ENCODE data around the gene WWOX.

WWOX gene

DNA sequence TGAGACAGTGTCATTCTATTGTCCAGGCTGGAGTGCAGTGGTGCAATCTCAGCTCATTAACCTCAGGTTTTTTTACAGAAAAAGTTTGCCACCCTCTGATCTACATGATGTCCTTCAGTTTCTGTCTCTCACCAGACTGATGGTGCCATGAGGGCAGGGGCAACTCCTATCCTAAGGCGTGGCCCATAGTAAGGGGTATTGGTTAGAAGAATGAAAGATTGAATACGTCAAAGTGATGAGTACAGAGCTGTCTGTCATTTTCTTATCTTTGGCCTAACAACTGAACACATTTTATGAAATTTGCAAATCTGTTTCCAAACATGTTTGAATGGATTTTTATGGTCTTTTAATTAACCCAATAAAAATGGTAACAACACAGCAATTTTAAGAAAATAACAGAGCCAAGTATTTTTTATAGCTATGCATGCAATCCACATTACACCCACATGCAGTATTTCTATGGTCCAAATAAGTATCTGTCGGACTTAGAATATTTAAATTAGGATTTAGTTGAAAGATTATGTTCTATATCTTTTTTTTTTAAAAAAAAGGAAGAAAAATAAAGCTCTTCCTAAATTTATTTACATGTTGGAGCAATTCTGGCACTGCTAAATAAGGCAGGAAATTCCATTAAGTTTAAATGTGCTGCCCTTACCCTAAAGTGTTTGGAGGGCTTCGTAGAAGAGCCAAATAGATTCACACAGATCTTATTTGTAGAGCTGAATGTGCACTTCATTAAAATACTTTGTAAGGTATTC, 192.8 kb downstream of the WWOX start:
- no peak overlapping the region for H3K4me3 ChIP-seq (ENCODE audit: low read depth, low read length)

DNA sequence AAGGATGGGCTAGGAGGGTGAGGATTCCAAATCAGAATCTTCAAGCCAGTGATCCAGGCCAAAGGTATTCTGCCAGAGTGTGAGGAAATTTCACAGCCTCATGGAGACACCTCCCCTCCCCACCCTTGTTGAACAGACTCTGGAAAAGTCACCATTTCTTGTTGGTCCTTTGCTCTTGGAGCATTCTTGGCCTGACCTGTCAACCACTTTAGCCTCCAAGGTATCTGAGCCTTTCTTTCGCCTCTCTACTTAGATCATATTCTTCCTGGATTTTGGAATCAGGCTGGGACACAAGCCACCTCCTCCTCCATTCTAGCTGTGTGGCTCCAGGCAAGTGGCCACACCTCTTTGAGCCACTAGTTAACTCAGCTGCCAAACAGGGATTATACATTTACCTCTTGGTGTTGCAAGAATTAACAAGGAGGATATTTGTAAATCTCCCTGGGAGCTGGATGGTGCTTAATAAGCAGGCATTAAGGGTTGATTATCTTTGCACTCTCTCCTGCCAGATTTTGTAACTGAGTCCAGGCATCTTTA, 193.5 kb downstream of the WWOX start:
- no peak overlapping the region for H3K4me3 ChIP-seq (ENCODE audit: low read depth, low read length)

DNA sequence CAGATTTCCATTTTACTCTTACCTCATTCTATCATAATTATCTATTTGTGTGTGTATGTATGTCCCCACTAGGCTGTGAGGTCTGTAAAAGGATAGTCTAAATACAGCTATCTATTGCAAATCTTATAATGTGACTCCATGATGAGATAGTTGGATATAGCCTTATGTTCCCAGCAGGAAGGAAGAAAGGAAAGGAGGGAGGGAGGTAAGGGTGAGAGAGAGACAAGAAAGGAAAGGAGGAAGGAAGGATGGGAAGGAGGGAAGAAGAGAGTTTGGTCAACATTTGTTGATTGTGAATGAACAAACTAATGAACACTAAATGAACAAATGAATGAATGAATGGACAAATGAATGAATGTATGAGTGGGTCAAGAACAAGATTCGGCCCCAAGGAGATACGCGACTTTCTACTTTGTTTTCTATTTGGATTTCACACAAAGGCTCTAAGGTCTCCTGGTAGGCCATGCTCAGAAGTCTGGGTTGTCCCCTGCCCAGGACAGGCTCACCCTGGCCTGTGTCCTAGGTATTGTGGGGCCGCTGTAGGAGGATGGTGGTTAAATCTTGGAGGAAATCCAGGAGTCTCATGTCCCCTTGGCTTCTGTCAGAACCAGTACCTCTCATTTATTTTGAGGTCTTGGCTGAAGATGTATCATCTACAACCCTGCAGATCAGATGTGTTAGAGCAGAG, 195.2 kb downstream of the WWOX start:
- no peak overlapping the region for H3K4me3 ChIP-seq (ENCODE audit: low read depth, low read length)

DNA sequence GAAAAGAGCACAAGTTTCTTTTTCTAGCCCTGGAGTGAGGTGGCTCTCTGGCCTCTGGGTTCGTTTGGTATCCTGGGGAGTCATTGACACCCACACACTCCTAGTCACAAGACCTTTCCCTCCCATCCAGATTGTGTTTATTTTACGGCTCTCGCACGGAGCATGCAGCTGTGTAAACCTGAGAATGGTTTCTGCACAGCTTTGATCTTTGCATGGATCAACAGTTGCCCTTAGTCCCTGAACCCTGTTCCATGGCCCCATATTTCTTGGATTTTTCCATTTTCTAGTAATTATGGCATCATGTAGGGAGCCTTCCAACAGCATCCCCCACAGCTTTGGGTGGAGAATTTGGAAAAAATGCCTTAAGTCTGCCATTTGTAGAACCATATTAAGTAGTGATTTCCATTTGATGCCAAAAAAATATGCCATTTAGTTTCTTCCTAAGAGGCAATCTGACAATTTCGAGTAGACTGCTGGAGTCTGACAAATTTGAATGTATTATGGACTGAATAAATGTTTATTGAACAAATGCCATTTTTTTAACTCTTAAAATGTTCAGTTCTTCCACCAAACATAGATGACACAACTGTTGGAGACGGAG, 197.7 kb downstream of the WWOX start:
- no peak overlapping the region for H3K4me3 ChIP-seq (ENCODE audit: low read depth, low read length)

DNA sequence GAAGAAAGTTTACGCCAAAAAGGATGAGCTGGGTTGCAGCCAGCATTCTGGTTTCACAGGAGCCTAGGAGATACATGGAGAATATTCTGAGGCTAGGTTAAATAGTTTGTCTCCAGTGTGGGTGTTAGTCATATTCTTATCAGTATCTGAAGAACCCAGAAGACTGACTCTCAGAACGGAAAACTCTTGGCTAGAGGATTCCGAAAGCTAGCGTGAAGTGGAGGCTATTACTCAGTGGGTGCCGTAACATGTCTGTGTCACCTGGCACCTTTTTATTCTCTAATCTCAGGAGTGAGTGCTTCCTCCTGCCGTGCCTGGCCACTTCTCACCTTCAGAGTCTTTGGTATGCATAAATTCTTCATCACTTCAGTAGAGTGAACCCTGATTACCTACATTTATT, 199.5 kb downstream of the WWOX start:
- H3K4me3 ChIP-seq (ENCODE audit: low read depth, low read length): no peak overlapping the region

DNA sequence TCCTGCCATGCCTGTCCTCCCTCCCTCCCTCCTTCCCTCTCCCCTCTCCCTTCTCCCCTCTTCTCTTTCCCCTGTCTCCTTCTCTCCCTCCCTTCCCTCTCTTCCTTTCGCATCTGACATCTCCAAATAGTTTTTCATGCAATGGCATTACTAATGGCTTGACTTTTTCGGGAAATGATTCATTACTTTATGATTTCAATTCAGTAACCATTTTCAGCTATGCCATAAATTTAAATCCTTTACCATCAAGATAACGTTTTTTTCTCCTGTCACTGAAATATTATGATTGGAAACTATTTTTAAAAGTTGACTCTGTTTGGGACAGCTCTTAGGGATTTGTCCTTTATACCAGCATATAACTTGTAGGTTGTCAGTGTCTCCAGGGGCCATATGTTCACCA, 201.0 kb downstream of the WWOX start:
- no peak overlapping the region for H3K4me3 ChIP-seq (ENCODE audit: low read depth, low read length)

DNA sequence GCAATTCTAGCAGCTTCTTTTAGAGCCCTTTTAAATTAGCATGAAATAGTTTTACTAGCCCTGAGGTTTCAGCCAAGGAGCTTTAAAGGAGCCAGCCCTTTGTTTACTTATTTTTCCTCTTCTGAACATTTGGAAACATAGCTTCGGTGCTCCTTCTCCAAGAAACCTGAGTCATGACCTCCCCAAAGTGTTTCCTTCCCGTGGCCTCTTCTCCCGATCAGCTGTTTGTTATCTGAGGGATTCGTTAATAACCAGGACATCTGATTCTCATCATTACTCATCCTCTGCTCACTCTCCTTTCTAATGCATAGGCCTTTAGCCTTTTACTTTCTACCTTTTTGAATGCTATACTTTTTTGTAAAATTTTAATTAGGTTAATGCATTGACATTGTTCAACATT, 204.5 kb downstream of the WWOX start:
- H3K4me3 ChIP-seq (ENCODE audit: low read depth, low read length): no peak overlapping the region

DNA sequence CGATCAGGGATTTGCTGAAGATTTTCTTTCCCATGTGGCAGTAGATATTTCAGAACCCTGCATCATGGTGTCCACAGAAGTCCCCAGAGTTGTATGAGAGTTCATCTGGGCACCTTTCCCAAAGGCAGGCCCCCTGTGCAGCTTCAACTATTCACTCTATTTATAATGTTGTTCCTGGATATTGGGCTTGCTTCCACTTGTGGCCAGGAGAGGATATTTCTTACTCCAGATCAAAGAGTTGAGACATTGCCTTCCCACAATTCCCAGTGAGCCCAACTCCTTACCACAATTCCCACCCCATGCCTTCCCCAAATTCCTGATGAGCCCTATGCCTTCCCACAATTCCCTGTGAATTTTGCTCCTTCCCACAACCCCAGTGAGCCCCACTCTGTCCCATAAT, 206.9 kb downstream of the WWOX start:
- no peak overlapping the region for H3K4me3 ChIP-seq (ENCODE audit: low read depth, low read length)

DNA sequence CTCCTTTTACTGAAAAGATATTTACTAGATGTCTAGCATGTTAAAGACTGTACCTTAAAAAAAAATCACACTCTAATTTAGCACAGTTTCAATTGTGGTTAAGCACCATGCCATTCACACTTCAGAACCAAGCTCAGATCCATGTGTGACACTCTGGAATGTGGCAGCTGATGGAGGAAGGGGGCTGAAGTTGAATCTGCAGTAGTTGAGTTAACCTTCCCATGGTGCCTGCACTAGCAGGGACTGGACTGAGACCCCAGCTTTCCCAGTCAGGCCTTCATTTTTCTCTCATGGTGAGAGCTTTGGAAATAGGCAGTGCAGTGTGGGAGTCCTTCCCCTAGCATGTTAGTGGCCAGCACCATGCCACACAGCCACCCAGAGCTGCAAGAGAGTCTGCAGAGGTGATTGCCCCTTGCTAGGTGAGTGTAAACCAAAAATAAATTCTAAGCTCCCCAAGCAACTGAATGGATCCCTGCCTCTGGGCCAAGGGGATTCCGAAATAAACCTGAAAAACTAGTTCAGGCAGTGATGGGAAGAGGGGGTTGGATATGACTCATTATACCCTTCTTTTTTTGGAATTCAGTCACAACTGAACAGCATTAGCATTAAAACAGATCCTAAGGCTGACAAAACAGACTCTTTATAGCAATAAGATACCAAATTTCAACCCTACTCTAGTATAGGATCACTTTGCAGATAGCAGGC, 208.5 kb downstream of the WWOX start:
- H3K4me3 ChIP-seq (ENCODE audit: low read depth, low read length): no peak overlapping the region

DNA sequence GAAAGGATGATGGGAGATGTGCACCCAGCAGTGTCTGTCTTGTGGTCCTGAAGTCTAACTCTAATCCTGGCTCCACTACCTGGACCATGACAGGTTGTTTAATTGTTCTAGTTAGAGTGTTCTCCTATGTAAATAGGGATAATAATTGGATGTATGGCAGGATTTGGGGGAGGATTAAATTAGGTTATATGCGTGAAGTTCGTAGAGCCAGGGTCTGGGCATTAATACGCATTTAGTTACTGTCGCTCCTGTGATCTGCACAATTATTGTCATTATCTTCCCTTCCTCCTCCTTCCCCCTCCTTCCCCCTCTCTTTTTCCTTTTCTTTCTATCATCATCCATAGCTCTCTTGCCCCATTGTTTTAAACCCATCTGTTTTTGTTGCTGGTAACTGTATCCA, 210.3 kb downstream of the WWOX start:
- no peak overlapping the region for H3K4me3 ChIP-seq (ENCODE audit: low read depth, low read length)

DNA sequence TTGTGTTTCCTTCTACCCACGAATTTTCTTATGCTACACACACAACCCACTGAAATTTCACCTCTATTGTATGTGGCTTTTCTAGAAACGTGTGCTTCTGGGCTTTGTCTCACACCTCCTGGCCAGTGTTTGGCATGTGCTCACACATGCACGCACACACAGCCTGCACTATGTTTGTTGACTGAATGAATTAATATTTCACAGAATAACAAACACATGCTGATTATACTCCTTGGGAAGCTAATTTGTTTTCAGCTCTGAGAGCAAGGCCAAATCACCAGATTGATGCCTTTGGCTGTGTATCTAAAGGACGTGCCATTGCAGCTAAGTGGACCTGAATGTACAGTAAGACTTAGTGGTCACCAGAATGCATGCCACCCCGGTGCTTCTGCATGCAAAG, 210.7 kb downstream of the WWOX start:
- H3K4me3 ChIP-seq (ENCODE audit: low read depth, low read length): no peak overlapping the region

DNA sequence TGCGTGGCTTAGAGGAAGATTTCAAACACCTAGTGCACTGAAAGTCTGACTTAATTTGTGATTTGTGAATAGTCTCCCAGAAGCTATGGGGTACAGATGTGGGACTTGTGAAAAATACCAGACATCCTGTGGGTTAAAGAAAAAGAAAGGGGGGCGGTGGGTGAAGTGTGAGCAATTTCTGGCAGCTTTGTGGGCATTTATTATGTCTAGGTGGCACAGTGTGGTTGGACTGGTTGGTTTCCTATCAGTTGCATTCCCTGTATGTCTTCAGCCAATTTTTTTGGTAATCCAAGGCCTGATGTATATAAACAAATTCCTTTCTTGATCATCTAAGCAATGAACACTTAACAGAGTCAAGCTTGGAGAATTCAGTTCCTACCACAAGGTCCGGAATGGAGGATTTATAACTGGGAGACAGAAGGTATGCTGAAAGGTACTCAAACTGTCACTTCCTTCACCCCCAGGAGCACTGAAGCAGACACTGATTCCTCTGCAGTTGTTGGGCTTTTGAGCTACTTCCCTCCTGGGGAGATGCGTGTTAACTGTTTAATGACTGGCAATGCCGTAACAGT, 211.6 kb downstream of the WWOX start:
- H3K4me3 ChIP-seq (ENCODE audit: low read depth, low read length): no peak overlapping the region

DNA sequence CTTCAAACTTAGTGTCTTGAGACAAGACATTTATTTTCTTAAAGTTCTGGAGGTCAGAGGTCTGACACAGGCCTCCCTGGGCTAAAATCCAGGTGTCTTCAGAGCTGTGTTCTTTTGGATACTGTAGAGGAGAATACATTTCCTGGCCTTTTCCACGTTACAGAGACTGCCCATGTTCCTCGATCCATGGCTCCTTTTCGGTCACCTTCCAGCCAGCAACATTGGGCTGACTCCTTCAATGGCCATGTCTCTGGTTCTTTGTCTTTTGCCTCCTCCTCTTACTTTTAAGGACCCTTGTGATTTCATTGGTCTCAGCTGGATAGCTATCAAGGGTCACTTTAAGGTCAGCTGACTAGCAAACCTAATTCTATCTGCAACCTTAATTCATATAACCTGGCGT, 212.4 kb downstream of the WWOX start:
- H3K4me3 ChIP-seq (ENCODE audit: low read depth, low read length): no peak overlapping the region

DNA sequence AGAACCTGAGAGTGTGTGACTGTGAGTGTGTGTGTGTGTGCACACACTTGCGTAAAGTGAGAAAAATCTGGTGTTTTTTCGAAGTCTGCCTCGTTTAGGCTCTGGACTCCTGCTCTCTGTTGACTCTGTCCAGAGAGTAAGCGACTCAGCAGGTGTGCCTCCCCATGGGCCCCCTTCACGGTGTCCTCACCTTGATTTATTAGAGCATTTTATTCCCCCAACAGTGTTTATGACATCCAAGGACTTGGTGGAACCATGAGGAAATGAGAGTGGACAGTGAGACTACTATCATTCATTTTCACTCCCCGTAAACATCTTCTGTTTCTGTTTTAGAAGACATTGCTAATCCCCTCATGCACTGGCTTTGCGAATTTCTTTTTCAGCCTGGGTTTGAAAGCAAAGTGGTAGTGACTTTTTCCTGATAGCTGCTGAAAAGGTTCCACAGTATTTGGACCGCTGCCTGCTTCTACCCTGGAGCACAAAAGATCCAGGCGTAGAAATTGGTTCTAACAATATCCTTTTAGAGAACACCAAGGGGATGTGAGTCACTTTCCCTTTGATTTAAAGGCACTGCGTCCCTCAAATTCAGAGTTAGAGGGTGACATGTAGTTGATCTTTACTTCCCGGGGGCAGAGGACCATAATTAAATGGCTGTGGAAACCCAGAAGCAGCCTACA, 218.2 kb downstream of the WWOX start:
- no peak overlapping the region for H3K4me3 ChIP-seq (ENCODE audit: low read depth, low read length)

DNA sequence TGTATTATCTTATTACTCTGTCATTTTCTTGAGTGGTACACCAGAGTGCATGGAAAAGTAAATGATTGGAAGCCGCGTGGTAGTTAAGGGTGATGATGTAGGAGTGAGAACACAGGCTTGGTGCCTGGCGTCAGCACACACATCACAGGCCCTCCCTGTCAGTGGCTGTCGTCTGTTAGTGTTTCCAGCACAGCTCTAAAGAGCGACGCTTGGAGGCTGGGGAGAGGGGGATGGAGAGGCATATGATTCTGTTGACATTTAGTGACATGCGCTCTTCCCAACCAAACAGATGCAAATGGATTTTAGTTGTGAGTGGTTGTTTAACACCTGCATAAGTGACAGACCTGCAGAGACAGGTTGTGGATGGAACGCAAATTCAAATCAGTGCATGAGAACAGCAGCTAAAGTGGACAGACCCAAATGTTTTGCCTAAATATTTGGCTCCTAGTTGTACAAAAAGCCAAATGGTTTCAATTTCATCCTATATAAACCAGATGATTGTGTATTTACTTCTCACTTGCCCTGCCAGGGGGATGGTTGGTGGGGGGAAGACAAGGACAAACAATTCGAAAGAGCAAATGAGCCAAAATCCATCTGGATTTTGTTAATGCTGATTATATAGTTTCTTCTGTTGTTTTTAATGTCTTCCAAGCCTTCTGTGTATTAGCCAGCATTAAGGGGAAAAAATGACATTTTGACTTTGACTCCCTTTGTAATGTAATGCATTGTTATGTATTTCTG, 222.3 kb downstream of the WWOX start:
- no peak overlapping the region for H3K4me3 ChIP-seq (ENCODE audit: low read depth, low read length)

DNA sequence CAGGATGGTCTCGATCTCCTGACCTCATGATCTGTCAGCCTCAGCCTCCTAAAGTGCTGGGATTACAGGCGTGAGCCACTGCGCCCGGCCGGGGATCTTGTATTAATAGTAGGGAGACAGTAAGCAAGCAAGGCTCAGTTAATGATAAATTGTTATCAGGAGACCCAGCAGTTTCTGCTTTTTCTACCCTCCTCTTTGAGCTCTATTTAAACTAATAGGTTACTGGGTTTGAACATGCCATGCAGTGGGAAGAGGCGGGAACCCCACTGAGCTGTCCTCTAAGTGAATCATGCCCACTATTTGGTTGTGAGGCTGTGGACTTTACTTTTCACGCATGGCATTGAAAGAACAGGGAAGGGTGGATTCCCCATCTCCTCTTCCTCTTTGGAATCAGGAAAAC, 223.9 kb downstream of the WWOX start:
- no peak overlapping the region for H3K4me3 ChIP-seq (ENCODE audit: low read depth, low read length)

DNA sequence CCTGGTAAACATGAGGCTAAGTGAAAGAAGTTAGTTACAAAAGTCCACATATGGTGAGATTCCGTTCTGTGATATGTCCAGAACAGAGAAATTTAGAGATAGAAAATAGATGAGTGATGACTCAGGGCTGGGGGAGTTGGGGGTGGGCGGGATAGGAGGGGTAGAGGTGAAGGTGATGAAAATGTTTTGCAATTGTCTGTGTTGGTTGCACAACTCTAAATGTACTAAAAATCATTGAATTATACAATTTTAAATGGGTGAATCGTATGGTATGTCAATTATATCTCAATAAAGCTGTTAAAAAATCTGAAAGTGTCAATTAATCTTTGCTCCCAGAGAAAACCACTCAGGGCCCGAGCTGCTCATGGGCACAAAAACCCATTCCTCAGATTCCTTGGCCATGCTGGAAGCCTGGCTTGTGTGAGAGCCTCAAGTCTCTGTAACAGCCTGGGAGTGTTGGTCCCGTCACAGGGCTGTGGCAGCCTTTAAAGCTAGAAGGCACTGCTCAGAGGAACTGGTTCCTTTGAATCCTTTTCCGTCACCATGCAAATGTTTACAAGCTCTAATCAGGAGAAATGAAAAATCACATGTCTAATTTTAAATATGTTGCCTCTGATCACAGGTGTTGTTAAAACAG, 225.3 kb downstream of the WWOX start:
- no peak overlapping the region for H3K4me3 ChIP-seq (ENCODE audit: low read depth, low read length)

DNA sequence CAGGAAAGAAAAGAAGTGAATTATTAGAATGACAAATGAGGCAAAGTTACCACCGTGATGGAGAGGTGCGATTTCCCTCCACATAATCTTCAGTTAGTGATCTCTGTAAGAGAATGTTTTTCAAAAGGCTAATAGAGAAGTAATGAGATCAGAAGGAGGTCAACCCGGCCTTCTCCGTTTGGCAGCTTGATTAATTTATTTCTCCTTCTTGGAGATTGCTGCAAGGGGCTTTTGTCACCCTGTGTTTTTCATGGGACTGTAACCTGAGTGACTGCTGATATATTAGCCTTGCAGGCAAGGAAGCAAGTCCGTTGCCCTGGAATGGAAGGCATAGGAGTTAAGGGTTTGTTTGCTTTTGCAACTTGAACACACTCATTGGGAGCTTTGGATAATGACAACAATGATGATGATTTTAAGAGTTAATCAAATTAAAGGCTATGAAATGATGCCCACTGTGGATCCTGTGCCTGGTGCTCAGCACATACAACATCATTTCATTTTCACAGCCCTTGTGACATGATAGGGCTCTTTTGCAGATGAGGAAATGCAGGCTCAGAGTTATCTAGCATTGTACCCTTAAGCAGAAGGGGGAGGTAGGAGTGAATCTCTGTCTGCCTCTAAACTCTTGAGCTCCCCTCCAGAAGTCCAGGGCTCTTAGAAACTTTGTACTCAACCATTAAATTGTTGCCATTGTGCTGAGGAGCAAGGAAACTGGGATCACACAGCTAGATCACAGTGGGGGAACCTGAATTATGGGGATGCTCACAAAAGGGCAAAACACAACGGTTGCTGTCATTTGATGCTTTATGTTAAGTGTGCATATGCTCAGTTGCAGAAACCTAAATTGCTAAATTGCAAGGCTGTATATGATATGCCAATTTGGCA, 226.3 kb downstream of the WWOX start:
- H3K4me3 ChIP-seq (ENCODE audit: low read depth, low read length): no peak overlapping the region
